HG02870 (cell line): Measurements from ENCODE around the gene COL4A3.

Experiments used
- ATAC-seq: cut with Tn5 transposase; IDR thresholded peaks from one replicate; pipeline ENCODE4 v1.9.1; 2021; ENCODE audit warnings: mild to moderate bottlenecking, moderate library complexity; ENCODE audit not compliant: unreplicated experiment

Gene COL4A3

GRCh38 chr2:227163998-227164762 lies at the start of gene COL4A3, which contains the start of gene COL4A4:
Gene COL4A3 (plus strand): TSS chr2:227164624. CDS start chr2:227164727, 103 bp downstream.
Gene COL4A4 (minus strand): TSS chr2:227164205. CDS start chr2:227147483, 16,722 bp downstream.
- ATAC-seq, result peak; percentile 53

- ATAC-seq, result no peak
These were observed 48.7 kb upstream of the COL4A3 start for GRCh38 chr2:227115761-227116160.

- ATAC-seq, result peak; percentile 95
These were observed 47.4 kb upstream of the COL4A3 start for GRCh38 chr2:227117027-227117426.

- no peak for ATAC-seq
These were observed 46.6 kb upstream of the COL4A3 start for GRCh38 chr2:227117852-227118251.

GRCh38 chr2:227118353-227118752 lies 46.1 kb upstream of the COL4A3 start:
- ATAC-seq, result no peak

GRCh38 chr2:227123697-227124096 lies 40.7 kb upstream of the COL4A3 start:
- ATAC-seq, result no peak

- ATAC-seq, result no peak
These were observed 39.6 kb upstream of the COL4A3 start for GRCh38 chr2:227124811-227125210.

GRCh38 chr2:227125506-227125905 lies 38.9 kb upstream of the COL4A3 start:
- ATAC-seq, result no peak

GRCh38 chr2:227127201-227127600 lies 37.2 kb upstream of the COL4A3 start:
- ATAC-seq, result no peak

GRCh38 chr2:227130636-227131035 lies 33.8 kb upstream of the COL4A3 start:
- ATAC-seq, result no peak

- no peak for ATAC-seq
These were observed 31.4 kb upstream of the COL4A3 start for GRCh38 chr2:227132986-227133385.

- ATAC-seq, result no peak
These were observed 29.8 kb upstream of the COL4A3 start for GRCh38 chr2:227134591-227134990.

- no peak for ATAC-seq
These were observed 23.1 kb upstream of the COL4A3 start for GRCh38 chr2:227141301-227141700.

GRCh38 chr2:227143895-227144294 lies 20.5 kb upstream of the COL4A3 start:
- no peak for ATAC-seq

- ATAC-seq, result no peak
These were observed 18.0 kb upstream of the COL4A3 start for GRCh38 chr2:227146456-227146855.

GRCh38 chr2:227147023-227147422 lies 17.4 kb upstream of the COL4A3 start:
- ATAC-seq, result no peak

GRCh38 chr2:227148106-227148505 lies 16.3 kb upstream of the COL4A3 start:
- ATAC-seq, result no peak

- no peak for ATAC-seq
These were observed 14.0 kb upstream of the COL4A3 start for GRCh38 chr2:227150222-227150936.

- ATAC-seq, result peak; percentile 80
These were observed 12.2 kb upstream of the COL4A3 start for GRCh38 chr2:227152093-227152766.

GRCh38 chr2:227153307-227153706 lies 11.1 kb upstream of the COL4A3 start:
- no peak for ATAC-seq

GRCh38 chr2:227153758-227154486 lies 10.5 kb upstream of the COL4A3 start:
- ATAC-seq, result no peak
